Right renal pelvis (tissue), 4 donors: ENCODE measurements around the gene ZYG11A. TPM values are rescaled to one million over a fixed set of nuclear protein-coding genes. Genes with fewer than 3 reads are reported as not detected.

ENCODE experiments used
- DNase-seq, 4 donors: peaks; one replicate each; pipeline ENCODE4 v3.0.0-alpha.2; 2013; ENCODE audit warnings: low read depth in 4 of 4, low spot score in 3 of 4, missing footprints in 1 of 4
- polyA plus RNA-seq, 4 donors: library from polyadenylated mRNA; unstranded; fragments of 120-200 nt; gene quantifications; one replicate each; pipeline ENCODE4 v1.2.1, GENCODE V29; 2013; ENCODE audit not compliant: insufficient read length in 4 of 4

Gene ZYG11A
- polyA plus RNA-seq, 4 donors, result 0.06 to 0.14 (median 0.12) TPM

GRCh38 chr1:52916241-52916975, 73.8 kb downstream of the ZYG11A start:
- DNase-seq, result no peak

- peak; percentile 41 to 73 (median 68) for DNase-seq
Observed at GRCh38 chr1:52917156-52917555, 74.6 kb downstream of the ZYG11A start.

GRCh38 chr1:52917581-52917980, 75.0 kb downstream of the ZYG11A start:
- no peak for DNase-seq

GRCh38 chr1:52918201-52918600, 75.6 kb downstream of the ZYG11A start:
- DNase-seq, result no peak

GRCh38 chr1:52919051-52919722, 76.6 kb downstream of the ZYG11A start:
- no peak for DNase-seq

GRCh38 chr1:52919723-52920483, 77.3 kb downstream of the ZYG11A start:
- DNase-seq, result no peak

- DNase-seq, result peak in 1 of 4 donors; percentile 38
Observed at GRCh38 chr1:52920791-52921291, 78.3 kb downstream of the ZYG11A start.

- no peak for DNase-seq
Observed at GRCh38 chr1:52925571-52926005, 83.0 kb downstream of the ZYG11A start.

- no peak for DNase-seq
Observed at GRCh38 chr1:52926864-52927211, 84.3 kb downstream of the ZYG11A start.

- peak in 1 of 4 donors; percentile 60 for DNase-seq
Observed at GRCh38 chr1:52927212-52928014, 84.9 kb downstream of the ZYG11A start, which contains the start of gene SCP2. TSS of gene SCP2 (plus strand) at chr1:52927276. CDS start at chr1:52927397, 121 bp downstream.

- no peak for DNase-seq
Observed at GRCh38 chr1:52928015-52928404, 85.5 kb downstream of the ZYG11A start.

- no peak for DNase-seq
Observed at GRCh38 chr1:52929019-52929418, 86.5 kb downstream of the ZYG11A start.

- DNase-seq, result no peak
Observed at GRCh38 chr1:52937433-52938182, 95.0 kb downstream of the ZYG11A start.

GRCh38 chr1:52938183-52938451, 95.6 kb downstream of the ZYG11A start:
- no peak for DNase-seq

GRCh38 chr1:52943876-52944416, 101.4 kb downstream of the ZYG11A start:
- no peak for DNase-seq

GRCh38 chr1:52944566-52944965, 102.0 kb downstream of the ZYG11A start:
- no peak for DNase-seq
